ENCODE measurements around the gene OR6K2. TPM values are rescaled to one million over a fixed set of nuclear protein-coding genes. Genes with fewer than 3 reads are reported as not detected.

Gene OR6K2
- total and polyA plus RNA-seq, 4 donors: not detected

- TF ChIP-seq MAX (IDR thresholded peaks at IDR 0.05): no peak
Measured at GRCh38 chr1:158735848-158736247, 35.4 kb upstream of the OR6K2 start (continued).

GRCh38 chr1:158732524-158732923 is 32.1 kb upstream of the OR6K2 start:
- WGBS: 68% methylated on average over 2 of the region's 2 CpGs
- TF ChIP-seq GABPA (IDR thresholded peaks at IDR 0.05 in 1 of 2, conservative IDR thresholded peaks at IDR 0.05 in 1 of 2): no peak
- TF ChIP-seq HNF4G (IDR thresholded peaks at IDR 0.05): no peak
- no peak for TF ChIP-seq HNF4A (conservative IDR thresholded peaks at IDR 0.05)
- TF ChIP-seq NR2F2 (IDR thresholded peaks at IDR 0.05): no peak
- TF ChIP-seq REST (IDR thresholded peaks at IDR 0.05): no peak
- no peak for TF ChIP-seq ZBTB33 (IDR thresholded peaks at IDR 0.05)
- TF ChIP-seq EGR1 (IDR thresholded peaks at IDR 0.05; ENCODE audit: low read depth in 2 of 2): no peak
- no peak for TF ChIP-seq JUND (IDR thresholded peaks at IDR 0.05)
- Histone ChIP-seq H3K4me3 (ENCODE audit: low read depth in 1 of 3, low read length in 3 of 3) (no peak overlapping the region), H3K9ac (ENCODE audit: low read depth in 1 of 2, low read length in 2 of 2) (no peak overlapping the region), H3K27me3 (ENCODE audit: control insufficient read depth in 4 of 4, insufficient read depth in 4 of 4, low read length in 3 of 4) (no peaks in the 10 kb centered on the region), H3K4me1 (ENCODE audit: control insufficient read depth in 4 of 4, insufficient read depth in 4 of 4, low read length in 3 of 4) (peaks cover 0 to 1% (median 0%) of the 10 kb centered on the region in 4 donors), H3K9me3 (ENCODE audit: control insufficient read depth in 4 of 4, low read length in 3 of 4) (no peaks in the 10 kb centered on the region), H3K27ac (ENCODE audit: low read depth in 1 of 2, low read length in 2 of 2) (no peak overlapping the region), H3K36me3 (ENCODE audit: control insufficient read depth in 4 of 4, insufficient read depth in 3 of 4, low read depth in 1 of 4, low read length in 3 of 4) (no peaks in the 10 kb centered on the region)
- DNase-seq (ENCODE audit: low spot score): no peak

- peaks cover 0 to 1% (median 0%) of the 10 kb centered on the region in 4 donors for H3K4me1 ChIP-seq (ENCODE audit: control insufficient read depth in 4 of 4, insufficient read depth in 4 of 4, low read length in 3 of 4)
- no peak overlapping the region for H3K27ac ChIP-seq (ENCODE audit: low read depth in 1 of 2, low read length in 2 of 2)
- no peaks in the 10 kb centered on the region for H3K36me3 ChIP-seq (ENCODE audit: control insufficient read depth in 4 of 4, insufficient read depth in 3 of 4, low read depth in 1 of 4, low read length in 3 of 4)
- H3K27me3 ChIP-seq (ENCODE audit: control insufficient read depth in 4 of 4, insufficient read depth in 4 of 4, low read length in 3 of 4): no peaks in the 10 kb centered on the region
- no peak for TF ChIP-seq ZBTB33 (IDR thresholded peaks at IDR 0.05)
- no peak for TF ChIP-seq NR2F2 (IDR thresholded peaks at IDR 0.05)
- TF ChIP-seq CTCF (IDR thresholded peaks at IDR 0.05; ENCODE audit: low read depth, low read length, missing input control): no peak
- TF ChIP-seq TAF1 (conservative IDR thresholded peaks at IDR 0.05): no peak
- TF ChIP-seq FOXA2 (IDR thresholded peaks at IDR 0.05): no peak
- no peak for TF ChIP-seq JUND (IDR thresholded peaks at IDR 0.05)
- no peak for TF ChIP-seq GABPA (IDR thresholded peaks at IDR 0.05 in 1 of 2, conservative IDR thresholded peaks at IDR 0.05 in 1 of 2)
- TF ChIP-seq HNF4G (IDR thresholded peaks at IDR 0.05): no peak
- no peak for TF ChIP-seq REST (IDR thresholded peaks at IDR 0.05)
- no peak for TF ChIP-seq EGR1 (IDR thresholded peaks at IDR 0.05; ENCODE audit: low read depth in 2 of 2)
- TF ChIP-seq MAX (IDR thresholded peaks at IDR 0.05): no peak
- TF ChIP-seq FOXA1 (IDR thresholded peaks at IDR 0.05): no peak
- no peak for TF ChIP-seq HNF4A (conservative IDR thresholded peaks at IDR 0.05)
- no peak for TF ChIP-seq ATF3 (IDR thresholded peaks at IDR 0.05)
- no peak for TF ChIP-seq YY1 (IDR thresholded peaks at IDR 0.05)
- H3K9me3 ChIP-seq (ENCODE audit: control insufficient read depth in 4 of 4, low read length in 3 of 4): no peaks in the 10 kb centered on the region
- H3K9ac ChIP-seq (ENCODE audit: low read depth in 1 of 2, low read length in 2 of 2): no peak overlapping the region
- no peak overlapping the region for H3K4me3 ChIP-seq (ENCODE audit: low read depth in 1 of 3, low read length in 3 of 3)
- 85% methylated on average over 4 of the region's 4 CpGs for WGBS
- no peak for DNase-seq (ENCODE audit: low spot score)
Measured at GRCh38 chr1:158731707-158732106, 31.3 kb upstream of the OR6K2 start.

Measured in liver (tissue), 9 donors.